ENCODE results near the gene FUBP1.
"Not testable (repeated sequence)": the region's sequence is repeated elsewhere in the genome, so short reads cannot be mapped to it uniquely, and the experiment has no call there.

Gene FUBP1

DNA sequence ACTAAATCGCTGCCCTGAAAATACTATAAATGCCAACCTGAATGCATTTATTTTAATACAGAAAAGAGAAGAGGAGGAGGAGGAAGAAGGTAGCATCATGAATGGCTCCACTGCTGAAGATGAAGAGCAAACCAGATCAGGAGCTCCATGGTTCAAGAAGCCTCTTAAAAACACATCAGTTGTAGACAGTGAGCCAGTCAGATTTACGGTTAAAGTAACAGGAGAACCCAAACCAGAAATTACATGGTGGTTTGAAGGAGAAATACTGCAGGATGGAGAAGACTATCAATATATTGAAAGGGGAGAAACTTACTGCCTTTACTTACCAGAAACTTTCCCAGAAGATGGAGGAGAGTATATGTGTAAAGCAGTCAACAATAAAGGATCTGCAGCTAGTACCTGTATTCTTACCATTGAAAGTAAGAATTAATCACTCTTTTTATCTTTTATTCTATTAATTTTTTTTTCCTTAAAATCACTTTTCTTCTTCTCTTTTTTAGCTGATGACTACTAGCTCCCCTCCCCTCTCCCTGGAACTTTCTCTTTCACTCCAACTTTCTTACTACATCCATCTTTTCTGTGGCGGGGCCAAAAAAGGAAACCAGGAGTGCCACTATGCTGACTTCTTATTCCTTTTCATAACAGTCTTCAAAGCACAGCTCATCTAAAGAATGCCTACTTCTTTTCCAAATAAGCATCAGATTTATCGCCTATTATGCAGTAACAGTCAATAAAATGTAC is 36.3 kb downstream of the FUBP1 start:
- no peak for DNase-seq

DNA sequence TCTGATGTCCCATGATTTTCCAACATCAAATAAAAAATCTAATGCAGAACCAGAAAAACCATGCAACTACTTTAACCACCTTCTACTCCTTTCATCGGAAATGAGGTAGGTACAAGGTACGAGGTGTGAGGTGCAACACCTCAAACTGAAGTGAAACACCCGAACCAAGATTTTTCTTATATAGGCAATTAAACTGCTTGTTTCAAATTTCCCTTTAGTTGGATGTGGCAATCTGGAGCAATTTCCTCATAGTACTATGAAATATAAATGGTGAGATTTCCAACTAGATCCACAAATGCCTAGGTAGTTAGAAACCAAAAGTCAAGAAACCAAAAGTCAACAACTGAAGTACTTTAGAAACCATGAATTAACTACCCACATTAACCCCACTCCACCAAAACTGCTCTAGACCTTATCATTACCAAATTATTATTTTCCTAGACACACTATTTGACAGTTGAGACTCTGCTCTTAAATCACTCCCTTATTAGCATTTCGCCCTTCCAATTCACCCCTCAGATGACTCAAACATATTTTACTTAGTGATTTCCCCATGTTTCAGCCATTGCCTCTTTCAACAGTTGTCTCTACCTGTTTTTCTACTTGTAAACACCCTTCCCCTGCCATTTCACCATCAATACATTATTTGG is 37.8 kb downstream of the FUBP1 start:
- no peak for DNase-seq

DNA sequence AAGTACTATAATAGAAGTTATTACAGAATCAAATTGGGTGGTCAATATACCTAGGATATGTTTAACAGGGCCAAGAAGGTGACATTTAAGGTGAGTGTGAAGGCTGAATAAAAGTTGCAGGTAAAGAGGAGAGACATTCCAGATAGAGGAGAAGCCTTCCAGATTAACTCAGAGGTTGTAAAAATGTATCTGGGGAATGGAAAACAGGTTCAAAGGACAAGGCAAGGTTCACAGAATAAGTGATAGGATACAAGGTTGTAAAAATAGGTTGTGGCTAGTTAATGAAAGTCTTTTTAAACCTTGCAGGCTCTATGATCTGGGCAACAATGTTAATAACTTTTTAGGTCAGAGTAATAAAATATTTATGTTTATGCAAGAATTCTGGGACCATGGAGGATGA is 40.2 kb downstream of the FUBP1 start:
- no peak for DNase-seq

DNA sequence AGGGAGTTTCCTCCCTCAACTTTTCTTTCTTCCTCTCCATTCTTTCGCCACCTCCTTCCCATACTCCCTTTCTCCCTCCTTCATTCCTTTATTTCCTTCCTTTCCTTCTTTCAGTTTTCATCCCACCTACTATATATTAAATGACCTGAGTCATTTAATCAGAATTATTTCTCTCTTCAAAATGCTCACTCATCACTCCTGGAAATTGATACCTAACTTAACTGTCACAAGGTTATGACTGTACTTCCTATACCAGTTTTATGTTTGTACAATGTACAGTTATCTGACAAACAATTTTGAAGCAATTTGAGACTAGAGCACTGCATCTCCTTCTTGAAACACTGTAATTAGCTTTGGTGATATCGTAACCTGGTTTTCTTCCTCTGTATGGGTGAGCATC is 49.1 kb downstream of the FUBP1 start:
- DNase-seq: no peak

DNA sequence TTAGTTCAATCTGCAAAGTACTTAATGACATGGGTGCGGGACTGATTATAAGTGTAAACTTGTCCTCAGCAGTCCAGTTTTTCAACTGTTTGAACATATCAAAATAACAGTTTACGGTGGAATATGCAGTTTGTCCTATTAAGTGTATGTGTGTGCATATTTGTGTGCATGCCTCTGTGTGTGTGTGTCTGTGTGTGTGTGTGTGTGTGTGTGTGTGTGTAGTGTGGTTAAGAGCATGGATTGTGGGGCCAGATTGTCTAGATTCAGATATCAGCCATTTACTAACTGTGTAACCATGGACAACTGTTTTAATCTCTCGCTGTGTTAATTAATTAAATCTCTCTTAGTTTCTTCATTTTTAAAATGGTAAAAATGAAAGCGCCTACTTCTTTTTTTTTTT is 51.5 kb downstream of the FUBP1 start:
- no peak for DNase-seq

DNA sequence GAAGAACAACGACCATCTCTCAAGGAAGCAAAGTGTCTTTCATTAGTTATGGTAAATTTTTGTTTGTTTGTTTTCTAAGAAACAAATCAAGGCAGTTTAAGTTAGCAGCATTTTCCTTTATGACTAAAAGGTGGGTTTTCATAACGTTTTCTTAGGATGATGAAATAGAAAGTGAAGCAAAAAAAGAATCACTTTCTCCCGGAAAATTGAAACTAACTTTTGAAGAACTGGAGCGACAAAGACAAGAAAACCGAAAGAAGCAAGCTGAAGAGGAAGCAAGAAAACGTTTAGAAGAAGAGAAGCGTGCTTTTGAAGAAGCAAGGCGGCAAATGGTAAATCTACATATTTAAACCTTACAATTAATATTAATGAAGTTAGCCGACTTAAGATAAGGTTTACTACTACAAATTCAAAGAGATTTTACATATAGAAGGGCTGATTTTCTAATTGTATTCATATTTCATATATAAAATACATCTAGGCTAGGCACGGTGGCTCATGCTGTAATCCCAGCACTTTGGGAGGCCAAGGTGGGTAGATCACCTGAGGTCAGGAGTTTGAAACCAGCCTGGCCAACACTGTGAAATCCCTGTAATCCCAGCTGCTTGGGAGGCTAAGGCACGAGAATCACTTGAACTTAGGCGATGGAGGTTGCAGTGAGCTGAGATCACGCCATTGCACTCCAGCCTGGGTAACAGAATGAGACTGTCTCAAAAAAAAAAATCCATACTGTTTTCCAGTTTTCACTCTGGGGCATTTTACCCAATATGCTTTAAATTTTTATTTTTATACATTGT is 52.1 kb downstream of the FUBP1 start:
- DNase-seq: no peak

DNA sequence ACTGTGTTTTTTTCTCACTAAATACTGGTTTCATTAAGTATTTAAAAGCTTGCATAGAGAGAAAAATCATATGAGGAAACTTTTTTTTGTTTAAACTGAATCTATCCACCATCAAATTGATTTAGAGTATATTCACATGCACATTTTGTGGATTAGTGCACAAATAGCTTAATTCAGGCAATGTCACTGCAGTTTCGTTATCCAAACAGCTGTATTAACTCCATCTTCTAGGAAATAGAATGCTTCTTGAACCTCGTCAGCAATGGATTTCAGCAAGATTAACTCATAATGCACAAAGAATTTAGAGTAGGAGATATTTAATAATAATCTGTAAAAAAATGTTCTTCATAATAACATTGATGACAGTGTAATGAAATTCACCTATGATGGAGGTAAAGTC is 52.9 kb downstream of the FUBP1 start:
- DNase-seq: no peak

DNA sequence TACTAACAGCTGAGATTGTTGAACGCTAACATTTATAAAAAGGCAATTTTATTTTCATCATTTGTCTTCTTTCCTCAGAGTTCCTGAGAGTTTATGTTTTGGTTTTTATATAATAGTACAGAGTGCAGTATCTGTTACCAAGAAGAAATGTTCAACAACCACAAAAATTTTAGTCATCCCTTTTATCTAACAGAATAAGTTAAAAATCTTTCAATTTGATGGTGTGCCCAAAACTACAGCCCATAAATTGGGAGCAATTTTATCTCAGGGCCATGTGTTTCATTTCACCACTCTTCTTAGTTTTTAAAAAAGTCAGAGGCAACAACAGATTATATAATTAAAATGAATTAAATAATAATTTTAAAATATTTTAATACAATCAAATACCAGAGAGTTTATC is 53.4 kb downstream of the FUBP1 start:
- DNase-seq: no peak

DNA sequence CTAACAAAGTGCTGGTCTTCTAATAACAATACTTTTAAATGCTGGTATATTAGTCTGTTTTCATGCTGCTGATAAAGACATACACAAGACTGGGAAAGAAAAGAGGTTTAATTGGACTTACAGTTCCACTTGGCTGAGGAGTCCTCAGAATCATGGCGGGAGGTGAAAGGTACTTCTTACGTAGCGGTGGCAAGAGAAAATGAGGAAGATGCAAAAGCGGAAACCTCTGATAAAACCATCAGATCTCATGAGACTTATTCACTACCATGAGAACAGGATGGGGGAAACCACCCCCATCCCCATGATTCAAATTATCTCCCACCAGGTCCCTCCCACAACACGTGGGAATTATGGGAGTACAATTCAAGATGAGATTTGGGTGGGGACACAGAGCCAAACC is 60.0 kb downstream of the FUBP1 start:
- not testable (repeated sequence) for DNase-seq

DNA sequence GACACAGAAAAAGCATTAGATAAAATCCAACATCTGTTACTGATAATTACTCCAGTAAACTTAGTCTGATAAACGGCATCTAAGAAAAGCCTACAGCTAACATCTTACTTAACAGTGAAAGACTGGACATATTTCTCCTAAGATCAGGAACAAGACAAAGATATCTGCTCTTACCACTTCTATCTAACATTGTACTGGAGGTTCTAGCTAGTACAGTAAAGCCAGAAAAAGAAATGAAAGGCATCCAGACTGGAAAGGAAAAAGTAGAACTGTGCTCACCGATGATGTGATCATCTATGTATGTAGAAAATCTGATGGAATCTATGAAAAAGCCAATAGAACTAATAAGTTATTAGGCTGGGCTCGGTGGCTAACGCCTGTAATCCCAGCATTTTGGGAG is 68.8 kb downstream of the FUBP1 start:
- DNase-seq: no peak

DNA sequence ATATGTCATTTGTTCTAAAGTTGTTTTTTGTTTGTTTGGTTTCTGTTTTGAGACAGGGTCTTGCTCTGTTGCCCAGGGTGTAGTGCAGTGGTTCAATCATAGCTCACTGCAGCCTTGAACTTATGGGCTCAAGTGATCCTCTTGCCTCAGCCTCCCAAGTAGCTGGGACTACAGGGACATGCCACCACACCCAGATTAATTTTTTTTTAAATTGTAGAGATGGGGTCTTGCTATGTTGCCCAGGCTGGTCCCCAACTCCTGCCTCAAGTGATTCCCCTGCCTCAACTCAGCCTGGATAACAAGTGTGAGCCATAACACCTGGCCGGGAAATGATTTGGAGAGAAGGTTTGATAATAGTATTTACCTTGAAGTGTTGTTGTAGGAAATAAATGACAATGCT is 72.2 kb downstream of the FUBP1 start:
- no peak for DNase-seq

DNA sequence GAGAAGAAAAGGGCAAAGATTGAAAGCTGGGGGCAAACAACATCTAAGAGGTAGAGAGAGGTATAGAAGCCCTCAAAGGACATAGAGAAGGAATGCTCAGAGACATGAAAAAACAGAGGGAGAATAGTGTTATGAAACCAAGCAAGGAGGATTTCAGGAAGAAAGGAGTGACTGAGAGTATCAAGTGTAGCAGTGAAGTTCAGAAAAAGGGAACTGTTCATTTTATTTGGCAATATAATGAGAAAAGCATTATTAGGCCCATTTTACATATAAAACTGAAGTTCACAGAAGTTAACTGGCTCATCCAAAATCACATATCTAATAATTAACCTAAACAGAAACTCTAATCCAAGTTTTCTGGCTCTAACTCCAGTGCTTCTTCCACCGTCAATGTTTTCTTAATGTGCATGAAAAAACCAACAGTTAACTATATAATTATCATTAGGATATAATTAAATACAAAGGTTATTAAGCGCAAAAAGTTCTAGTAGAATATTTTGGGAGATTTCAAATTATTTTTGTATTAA is 72.8 kb downstream of the FUBP1 start:
- DNase-seq: no peak

DNA sequence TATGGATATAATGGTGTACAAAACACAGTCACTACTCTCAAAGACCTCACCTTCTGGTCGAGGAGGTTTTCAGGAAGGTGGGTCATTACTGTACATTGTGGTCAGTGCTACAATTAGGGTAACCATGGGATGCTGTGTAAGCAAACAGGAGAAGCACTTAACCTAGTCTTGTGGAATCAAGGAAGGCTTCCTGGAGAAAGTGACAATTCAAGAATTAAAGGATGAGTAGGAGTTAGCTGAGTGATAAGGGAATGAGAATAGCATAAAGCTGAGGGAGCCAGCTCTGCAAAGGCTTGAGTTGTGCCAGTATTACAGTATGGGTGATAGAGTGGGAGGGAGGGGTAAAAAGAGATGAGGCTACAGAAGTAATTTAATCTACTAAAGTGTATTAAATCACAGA is 73.3 kb downstream of the FUBP1 start:
- no peak for DNase-seq

DNA sequence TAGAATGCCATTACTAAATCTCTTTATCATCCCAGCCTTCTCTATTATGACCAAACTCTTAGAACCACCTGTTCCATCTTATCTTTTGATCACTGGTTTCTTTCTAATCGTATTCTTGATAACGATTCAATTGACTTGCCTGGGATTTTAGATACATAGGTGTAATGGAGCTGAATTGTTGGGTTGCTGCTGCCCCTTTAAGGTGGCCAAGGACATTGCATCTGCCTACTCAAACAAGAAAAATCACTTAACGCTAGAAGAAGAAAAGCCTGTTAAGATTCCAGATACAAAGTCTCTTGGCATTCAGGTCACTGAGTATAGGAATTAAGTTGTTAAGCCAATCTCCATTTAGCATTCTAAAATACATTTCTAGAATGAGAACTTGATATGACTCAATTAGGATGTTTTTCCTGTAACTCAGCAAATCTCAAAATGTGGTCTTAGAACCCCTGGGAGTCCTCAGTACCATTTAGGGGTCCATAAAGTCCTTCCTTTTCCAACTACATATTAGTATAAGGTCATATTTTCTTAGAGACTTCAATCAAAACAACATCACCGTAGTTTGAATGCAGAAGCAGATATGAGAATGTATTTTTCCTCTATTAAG is 78.1 kb downstream of the FUBP1 start:
- peak; percentile 60 for DNase-seq

DNA sequence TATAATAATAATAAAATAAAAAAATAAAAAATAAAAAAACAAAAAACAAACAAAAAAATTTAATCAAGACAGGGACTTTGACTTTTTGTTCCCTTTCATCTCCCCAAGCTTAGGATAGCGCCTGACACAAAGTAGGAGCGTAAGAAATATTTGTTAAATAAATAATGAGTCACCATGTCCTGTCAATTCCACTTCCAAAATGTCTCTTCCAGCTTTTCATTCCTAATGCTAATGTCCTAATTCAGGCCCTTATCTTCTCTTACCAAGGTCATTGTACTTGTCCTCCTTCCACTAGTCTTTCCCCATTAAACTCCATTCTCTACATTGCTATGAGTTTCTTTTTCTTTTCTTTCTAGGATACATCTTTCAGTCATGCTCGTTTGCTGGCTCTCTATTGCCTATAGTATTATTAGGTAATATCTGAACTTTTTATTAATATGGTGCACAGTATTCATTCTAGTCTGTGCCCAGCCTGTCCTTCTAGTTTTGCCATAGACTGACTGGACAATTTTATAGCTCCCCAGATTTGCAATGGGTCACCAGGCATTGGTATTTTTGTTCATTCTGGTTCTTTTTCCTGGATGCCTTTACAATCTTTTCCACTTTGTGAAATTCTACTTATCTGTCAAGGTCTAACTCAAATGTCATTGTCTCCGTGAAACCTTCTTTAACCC is 79.1 kb downstream of the FUBP1 start:
- no peak for DNase-seq

Measured in NCI-H1694 treated with DMSO at 0.1 percent for 48 hours (cell line).